Measurements from ENCODE around the gene CASP2.

GRCh38 chr7:143272871-143273270, 15.3 kb upstream of the CASP2 start:
- TF ChIP-seq CTCF (IDR thresholded peaks at IDR 0.05; ENCODE audit: insufficient read depth, low read length) (no peak), GABPA (IDR thresholded peaks at IDR 0.05; ENCODE audit: low read depth) (no peak), POLR2AphosphoS5 (IDR thresholded peaks at IDR 0.05; ENCODE audit: low read depth) (no peak), REST (IDR thresholded peaks at IDR 0.05; ENCODE audit: insufficient replicate concordance, low read depth) (no peak)

Measured in HL-60 (cell line).